Measurements from ENCODE around the gene TMEM151B. TPM values are rescaled to one million over a fixed set of nuclear protein-coding genes. Genes with fewer than 3 reads are reported as not detected.
A peak's percentile ranks its signal among the peaks of the same experiment; 100 is the strongest.

Gene TMEM151B
- total and polyA plus RNA-seq, 9 of the 15 experiments (the other 6 are each of a cell fraction or from before 2014, with no cell fraction given): not detected

DNA sequence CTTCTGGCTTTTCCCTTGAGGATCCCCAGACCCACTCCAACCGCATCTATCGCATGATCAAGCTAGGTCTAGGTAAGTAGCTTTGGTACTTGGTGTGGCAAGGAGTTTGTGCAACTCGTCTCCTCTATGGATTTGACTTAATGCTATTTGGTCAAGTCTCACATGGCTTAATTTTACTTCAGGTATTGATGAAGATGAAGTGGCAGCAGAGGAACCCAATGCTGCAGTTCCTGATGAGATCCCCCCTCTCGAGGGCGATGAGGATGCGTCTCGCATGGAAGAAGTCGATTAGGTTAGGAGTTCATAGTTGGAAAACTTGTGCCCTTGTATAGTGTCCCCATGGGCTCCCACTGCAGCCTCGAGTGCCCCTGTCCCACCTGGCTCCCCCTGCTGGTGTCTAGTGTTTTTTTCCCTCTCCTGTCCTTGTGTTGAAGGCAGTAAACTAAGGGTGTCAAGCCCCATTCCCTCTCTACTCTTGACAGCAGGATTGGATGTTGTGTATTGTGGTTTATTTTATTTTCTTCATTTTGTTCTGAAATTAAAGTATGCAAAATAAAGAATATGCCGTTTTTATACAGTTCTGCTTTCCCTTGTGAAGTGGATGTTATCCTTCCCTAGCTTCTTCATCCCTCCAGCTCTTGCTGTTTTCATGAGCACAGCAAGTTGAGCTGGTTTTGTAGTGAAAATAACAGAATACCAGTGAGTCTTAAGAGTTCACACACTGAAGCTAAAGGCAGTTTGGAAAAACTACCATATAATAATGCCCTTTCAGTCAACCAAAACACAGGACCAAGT, 16.7 kb upstream of the TMEM151B start (continued):
- TF ChIP-seq BCLAF1 (IDR thresholded peaks at IDR 0.05; ENCODE audit: borderline replicate concordance in 1 of 2, control insufficient read depth in 1 of 2, low read depth in 2 of 2, low read length in 1 of 2) (peak; percentile 58 to 79; a peak in 2 of 4 replicates), KAT7 (CRISPR knock-in tag; IDR thresholded peaks at IDR 0.05; ENCODE audit: borderline replicate concordance) (0 out of 2 replicates have a peak, but pooled peaks have one; percentile 35), CBX1 (IDR thresholded peaks at IDR 0.05; ENCODE audit: low read depth) (0 out of 2 replicates have a peak, but pooled peaks have one; percentile 41), POLR2G (IDR thresholded peaks at IDR 0.05; ENCODE audit: low read depth, low read length) (peak; percentile 13; the same call in 1 of the 2 replicates), ZBTB26 (CRISPR knock-in tag; IDR thresholded peaks at IDR 0.05) (0 out of 2 replicates have a peak, but pooled peaks have one; percentile 29), NONO (IDR thresholded peaks at IDR 0.05; ENCODE audit: low read depth in 2 of 2, low read length in 1 of 2) (0 out of 4 replicates have a peak, but pooled peaks of 1 of the 2 experiments have one; percentile 17), E2F5 (CRISPR knock-in tag; IDR thresholded peaks at IDR 0.05) (0 out of 2 replicates have a peak, but pooled peaks have one; percentile 51), NR2F6 (CRISPR knock-in tag; IDR thresholded peaks at IDR 0.05) (no peak), BHLHE40 (IDR thresholded peaks at IDR 0.05; ENCODE audit: low read length) (no peak), LCOR (CRISPR knock-in tag; IDR thresholded peaks at IDR 0.05) (0 out of 2 replicates have a peak, but pooled peaks have one; percentile 42), NR2C2 (CRISPR knock-in tag; IDR thresholded peaks at IDR 0.05) (0 out of 2 replicates have a peak, but pooled peaks have one; percentile 14), NR2C2 (tag; IDR thresholded peaks at IDR 0.05) (no peak), FOXO4 (CRISPR knock-in tag; IDR thresholded peaks at IDR 0.05) (no peak)
- TF ChIP-seq, protein P1, sequence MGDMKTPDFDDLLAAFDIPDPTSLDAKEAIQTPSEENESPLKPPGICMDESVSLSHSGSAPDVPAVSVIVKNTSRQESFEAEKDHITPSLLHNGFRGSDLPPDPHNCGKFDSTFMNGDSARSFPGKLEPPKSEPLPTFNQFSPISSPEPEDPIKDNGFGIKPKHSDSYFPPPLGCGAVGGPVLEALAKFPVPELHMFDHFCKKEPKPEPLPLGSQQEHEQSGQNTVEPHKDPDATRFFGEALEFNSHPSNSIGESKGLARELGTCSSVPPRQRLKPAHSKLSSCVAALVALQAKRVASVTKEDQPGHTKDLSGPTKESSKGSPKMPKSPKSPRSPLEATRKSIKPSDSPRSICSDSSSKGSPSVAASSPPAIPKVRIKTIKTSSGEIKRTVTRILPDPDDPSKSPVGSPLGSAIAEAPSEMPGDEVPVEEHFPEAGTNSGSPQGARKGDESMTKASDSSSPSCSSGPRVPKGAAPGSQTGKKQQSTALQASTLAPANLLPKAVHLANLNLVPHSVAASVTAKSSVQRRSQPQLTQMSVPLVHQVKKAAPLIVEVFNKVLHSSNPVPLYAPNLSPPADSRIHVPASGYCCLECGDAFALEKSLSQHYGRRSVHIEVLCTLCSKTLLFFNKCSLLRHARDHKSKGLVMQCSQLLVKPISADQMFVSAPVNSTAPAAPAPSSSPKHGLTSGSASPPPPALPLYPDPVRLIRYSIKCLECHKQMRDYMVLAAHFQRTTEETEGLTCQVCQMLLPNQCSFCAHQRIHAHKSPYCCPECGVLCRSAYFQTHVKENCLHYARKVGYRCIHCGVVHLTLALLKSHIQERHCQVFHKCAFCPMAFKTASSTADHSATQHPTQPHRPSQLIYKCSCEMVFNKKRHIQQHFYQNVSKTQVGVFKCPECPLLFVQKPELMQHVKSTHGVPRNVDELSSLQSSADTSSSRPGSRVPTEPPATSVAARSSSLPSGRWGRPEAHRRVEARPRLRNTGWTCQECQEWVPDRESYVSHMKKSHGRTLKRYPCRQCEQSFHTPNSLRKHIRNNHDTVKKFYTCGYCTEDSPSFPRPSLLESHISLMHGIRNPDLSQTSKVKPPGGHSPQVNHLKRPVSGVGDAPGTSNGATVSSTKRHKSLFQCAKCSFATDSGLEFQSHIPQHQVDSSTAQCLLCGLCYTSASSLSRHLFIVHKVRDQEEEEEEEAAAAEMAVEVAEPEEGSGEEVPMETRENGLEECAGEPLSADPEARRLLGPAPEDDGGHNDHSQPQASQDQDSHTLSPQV (IDR thresholded peaks at IDR 0.05): peak; percentile 40; the same call in 1 of the 2 replicates

All from K562 (cell line).